Measurements from ENCODE around the gene ABCB11.
A peak's percentile ranks its signal among the peaks of the same experiment; 100 is the strongest.

DNA sequence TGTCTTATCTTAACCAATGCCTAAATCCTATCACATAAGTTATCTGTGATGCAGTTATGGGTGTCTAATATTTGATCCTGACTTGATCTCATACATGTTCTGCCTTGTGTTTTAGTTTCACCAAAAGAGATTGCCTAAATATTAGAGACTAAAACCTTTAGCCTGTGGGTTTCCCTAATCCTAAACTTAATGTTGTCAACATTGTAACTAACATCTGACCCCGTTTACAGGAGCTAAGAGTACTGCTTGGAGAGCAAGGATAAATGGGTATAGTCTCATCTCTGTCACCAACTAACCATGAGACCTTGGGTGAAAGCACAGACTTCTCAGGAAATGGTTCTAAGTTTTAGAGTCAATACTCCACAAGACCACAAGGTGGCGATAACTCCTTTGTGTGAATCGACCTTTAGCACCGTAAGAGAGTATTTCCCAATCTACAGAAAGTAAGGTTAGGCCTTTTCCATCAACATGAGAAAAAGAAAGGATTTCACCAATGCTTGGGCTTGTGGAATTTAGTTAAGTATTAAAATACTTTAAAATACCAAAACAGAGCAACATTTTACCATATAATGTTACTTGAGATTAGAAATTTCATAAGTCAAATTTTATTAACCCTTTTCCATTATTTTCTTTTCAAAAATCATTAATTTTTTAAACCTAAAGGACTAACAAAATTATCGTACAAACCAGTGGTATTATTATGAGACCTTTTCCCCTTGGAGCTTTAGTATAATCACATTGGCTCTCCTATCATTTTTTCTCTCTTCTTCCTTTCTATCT is 69.5 kb downstream of the ABCB11 start:
- TF ChIP-seq POLR2AphosphoS5 (IDR thresholded peaks at IDR 0.05; ENCODE audit: insufficient read depth in 1 of 2, low read depth in 1 of 2) (peak in 1 of 2 donors; percentile 53), POLR2A (IDR thresholded peaks at IDR 0.05) (no peak)

All from vagina (tissue), 2 donors.